ENCODE results near the gene FAM227B.

DNA sequence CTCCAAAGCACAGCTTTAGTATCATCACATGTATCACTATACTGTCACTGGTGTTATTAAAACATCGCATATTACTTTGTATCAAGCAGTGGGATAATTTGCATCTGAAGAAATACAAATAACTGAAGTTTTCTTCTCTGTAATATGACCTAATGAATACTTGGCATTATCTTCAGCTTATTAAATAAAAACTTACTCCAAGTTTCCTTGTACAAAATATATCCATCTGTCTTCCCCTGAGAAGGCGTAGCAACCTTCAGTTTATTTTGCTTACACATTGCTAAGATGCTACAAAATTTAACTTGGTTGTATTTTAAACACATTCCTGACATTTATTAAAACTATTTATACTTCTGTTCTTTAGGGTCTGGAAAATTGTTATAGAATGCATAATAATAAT, 183.9 kb downstream of the FAM227B start:
- no peak for TF ChIP-seq POLR2A (IDR thresholded peaks at IDR 0.05; ENCODE audit: low read depth, low read length)
- TF ChIP-seq TAF1 (IDR thresholded peaks at IDR 0.05; ENCODE audit: low read depth, low read length) = no peak
- TF ChIP-seq POLR2AphosphoS5 (IDR thresholded peaks at IDR 0.05; ENCODE audit: low read depth, low read length) = no peak
- no peak for TF ChIP-seq SPI1 (IDR thresholded peaks at IDR 0.05; ENCODE audit: low read depth, low read length)
- TF ChIP-seq PAX5 (IDR thresholded peaks at IDR 0.05; ENCODE audit: insufficient read depth, low read length, severe bottlenecking) = no peak

All from GM12891 (cell line).